NCI-H2227 (cell line): ENCODE data around the gene FBRSL1.
"Not testable (repeated sequence)": the region's sequence is repeated elsewhere in the genome, so short reads cannot be mapped to it uniquely, and the experiment has no call there.

ENCODE experiments used
- DNase-seq: peaks from one replicate; lab custom pipeline; 2025; ENCODE audit not compliant: unreplicated experiment; lab: John Stamatoyannopoulos, UW

The FBRSL1 gene

DNA sequence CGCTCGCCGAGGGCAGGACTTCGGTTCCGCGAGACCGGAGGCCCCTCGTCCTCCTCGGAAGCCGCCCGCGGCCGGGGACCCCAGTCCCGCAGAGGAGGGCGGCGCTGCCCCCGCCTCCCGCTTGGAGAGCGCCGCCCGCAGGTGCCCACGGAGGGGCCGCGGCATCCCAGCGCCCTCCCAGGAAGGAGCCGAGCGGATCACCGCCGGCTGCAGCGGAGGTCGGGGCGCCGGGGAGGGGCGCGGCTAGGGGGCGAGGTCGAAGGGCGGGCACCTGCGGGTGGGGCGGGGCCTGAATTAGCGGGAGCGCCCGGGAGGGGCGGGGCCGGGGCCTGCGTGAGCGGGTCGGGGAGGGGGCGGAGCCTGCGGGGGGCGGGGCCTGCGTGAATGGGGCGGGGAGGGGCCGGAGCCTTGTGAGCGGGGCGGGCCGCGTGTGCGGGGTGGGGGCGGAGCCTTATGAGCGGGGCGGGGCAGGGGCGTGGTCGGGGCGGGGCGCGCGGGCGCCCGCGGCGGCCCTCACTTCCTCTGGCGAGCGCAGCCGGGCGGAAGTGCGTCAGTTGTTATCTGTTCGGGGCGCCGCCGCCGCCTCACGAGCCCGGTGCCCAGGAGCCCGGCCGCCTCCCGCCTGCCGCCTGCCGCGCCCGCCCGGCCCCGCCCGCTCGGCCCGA lies at the start of gene FBRSL1:
TSS of gene FBRSL1 (plus strand) at position 550 of the 665 bp plus-strand sequence.
- peak; percentile 94 for DNase-seq

DNA sequence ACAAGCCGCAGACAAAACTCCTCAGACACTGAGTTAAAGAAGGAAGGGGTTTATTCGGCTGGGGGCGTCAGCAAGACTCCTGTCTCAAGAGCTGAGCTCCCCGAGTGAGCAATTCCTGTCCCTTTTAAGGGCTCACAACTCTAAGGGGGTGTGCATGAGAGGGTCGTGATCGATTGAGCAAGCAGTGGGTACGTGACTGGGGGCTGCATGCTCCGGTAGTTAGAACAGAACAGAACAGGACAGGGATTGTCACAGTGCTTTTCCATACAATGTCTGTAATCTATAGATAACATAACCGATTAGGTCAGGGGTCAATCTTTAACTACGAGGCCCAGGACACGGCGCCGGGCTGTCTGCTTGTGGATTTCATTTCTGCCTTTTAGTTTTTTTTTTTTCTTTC lies 49.5 kb upstream of the FBRSL1 start:
- not testable (repeated sequence) for DNase-seq

DNA sequence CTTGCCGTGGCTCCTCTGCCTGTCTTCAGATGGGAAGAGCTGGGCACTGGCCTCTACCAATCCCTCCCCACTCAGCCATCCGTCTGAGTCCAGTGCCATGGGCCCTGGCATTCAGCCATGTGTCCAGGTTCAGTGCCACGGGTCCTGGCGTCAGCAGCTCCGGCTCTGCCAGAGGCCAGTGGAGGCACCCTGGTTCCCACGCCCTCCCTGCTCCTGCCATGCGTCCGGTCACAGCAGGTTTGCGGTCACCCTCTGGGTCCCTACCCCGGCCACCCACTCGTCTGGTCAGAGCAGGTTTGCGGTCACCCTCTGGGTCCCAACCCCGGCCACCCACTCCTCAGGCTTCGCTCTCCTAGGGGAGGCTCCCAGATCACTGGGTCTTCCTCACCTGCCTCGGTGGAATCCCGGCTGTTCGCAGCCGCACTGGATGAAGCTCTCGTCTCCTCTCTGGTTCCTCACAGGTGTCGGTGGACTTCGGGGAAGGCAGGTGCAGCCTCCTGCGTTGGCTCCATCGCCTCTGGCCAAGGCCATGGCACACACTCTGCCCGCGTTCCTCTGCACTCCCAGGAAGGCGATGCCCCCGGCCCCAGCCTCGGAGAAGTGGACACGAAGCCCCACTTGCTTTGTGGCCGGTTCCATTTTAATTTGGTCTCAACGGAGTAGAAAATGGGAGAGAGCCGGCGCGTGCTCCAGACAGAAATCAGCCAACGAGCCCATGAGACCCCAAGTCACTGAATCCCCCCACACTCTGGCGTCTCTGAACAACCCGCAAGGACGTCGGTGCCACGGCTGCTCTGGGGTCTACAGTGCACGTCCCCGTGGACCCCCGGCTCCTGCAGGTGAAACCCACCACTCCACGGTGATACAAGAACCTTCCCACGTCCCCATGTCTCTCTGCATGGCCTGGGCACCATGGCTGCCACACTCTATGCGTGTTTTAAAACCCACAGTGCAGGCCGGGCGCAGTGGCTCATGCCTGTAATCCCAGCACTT lies 47.8 kb upstream of the FBRSL1 start:
- DNase-seq: no peak

DNA sequence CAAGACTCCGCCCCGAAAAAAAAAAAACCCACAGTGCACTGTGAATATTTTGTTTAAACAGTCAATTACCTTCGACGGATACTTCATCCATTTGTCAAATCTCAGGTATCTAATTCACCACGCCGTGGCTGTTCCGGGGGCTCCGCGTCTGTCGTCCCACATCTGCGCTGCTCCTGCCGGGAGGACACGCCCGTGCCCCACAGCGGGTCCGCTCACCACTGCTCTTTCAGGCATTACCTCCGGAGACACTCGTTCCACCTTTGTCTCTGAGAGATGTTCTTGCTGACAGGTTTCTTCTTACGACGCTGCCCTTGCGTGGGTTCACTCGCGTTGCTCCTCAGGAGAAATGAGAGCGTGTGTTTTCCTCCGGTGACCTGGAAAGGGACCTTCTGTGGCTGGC lies 46.9 kb upstream of the FBRSL1 start:
- DNase-seq: no peak

DNA sequence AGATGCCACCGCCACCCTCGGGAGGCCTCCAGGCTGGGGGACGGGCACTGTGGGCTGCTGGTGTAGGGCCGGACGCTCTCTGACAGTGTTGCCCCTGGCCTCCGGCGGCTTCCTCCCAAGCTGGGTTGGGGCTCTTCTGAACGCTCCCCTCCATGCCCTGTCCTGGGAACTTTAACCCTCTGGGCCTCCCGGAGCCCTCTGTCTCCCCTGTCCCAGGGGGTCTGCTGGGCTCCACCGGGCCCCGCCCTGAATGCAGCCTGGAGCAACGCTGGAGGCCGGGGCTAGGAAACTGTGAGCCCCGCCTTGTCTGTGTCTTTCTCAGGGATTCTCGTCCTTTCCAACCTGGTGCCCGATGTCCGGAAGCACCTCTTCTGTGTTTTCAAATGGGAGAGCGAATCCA lies 45.7 kb upstream of the FBRSL1 start:
- DNase-seq: no peak

DNA sequence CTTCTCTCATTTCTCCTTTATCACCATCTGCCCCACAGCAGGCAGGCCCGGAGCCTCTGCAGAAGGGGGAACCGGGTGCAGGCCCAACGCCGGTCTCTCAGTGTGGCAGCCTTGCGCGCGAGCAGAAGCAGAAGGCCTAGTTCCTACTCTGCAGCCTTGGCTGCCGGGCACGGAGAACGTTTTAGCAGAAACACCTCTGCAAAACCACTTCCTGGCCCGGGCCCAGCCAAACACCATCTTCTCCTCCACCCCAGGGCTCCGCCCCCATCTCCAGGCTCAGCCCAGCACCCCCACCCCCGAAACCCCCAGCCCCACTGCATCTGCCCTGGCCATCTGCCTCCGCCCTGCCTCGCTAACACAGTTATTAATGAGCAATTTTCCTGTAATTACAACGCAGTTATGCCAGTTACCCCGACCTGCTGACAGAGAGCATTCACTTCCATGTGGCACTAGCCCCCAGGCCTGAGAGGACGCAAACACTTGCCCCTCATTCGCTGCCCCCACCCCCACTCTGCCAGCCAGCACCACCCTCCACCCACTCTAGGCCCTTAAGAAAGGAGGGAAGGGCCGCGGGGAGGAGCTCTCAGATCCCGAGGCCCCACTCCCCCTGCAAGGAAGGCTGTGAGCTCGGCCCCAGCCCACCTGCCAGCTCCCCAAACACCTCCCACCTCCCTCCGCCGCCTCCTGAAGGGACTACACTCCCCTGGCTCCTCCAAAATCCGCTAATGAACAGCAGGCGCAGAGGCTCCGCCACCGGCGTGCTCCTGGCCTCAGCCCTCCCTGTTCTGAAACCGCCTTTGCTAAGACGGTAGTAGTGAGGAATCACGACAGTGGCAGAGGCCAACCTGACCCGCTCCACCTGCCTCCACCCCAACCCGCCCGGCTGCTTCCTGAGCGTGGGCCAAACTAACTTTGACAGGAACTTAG lies 44.7 kb upstream of the FBRSL1 start:
- peak; percentile 68 for DNase-seq

DNA sequence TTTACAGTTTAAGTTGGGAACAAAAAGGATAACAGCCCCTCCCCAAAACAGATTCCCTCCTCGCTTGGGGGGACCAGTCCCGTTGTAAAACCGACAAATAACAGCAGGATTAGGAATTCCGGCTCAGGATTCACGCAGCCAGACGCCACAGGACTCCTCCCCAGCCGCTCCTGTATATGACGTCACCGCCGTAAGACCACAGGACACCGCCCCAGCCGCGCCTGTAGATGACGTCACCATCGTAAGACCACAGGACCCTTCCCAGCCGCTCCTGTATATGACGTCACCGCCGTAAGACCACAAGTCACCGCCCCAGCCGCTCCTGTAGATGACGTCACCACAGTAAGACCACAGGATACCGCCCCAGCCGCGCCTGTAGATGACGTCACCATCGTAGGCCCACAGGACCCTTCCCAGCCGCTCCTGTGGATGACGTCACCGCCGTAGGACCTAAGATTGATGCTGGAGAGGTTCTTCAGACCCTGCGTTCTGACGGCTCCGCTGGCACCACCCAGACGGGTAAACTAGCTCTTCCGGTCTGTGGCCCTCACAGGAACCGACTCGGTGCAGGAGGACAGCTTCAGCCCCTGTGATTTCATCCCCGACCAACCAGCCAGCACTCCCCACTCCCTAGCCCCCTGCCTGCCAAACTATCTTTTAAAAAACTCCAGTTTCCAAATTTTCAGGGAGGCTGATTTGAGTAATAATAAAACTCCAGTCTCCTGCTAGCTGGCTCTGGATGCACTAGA lies 43.9 kb upstream of the FBRSL1 start:
- peak; percentile 99 for DNase-seq

DNA sequence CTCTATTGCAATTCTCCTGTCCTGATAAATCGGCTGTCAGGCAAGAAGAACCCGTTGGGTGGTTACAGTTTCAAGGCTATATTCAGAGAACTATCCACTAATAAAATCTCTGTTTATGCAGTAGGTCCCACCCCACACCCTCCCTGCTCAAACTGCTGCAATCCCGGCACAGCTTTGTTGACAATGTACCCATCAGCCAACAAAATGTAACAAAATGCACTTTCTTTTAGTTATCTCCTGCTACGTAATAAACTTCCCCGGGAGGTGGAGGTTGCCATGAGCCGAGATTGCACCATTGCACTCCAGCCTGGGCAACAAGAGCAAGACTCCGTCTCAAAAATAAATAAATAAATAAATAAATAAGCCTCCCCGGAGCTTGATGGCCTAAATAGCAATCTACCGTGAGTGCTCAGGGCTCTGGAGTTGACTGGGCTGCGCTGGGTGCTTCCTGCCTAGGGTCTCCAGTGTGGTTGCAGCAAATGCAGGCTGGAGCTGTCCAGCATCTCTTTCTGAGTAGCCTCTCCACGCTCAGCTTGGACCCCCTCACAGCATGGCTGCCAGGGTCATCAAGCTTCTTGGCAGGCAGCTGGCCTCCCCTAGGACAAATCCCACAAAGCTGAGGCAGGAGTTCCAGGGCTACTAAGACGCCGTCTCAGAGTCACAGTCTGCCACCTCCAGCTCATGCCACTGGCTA lies 43.2 kb upstream of the FBRSL1 start:
- no peak for DNase-seq

DNA sequence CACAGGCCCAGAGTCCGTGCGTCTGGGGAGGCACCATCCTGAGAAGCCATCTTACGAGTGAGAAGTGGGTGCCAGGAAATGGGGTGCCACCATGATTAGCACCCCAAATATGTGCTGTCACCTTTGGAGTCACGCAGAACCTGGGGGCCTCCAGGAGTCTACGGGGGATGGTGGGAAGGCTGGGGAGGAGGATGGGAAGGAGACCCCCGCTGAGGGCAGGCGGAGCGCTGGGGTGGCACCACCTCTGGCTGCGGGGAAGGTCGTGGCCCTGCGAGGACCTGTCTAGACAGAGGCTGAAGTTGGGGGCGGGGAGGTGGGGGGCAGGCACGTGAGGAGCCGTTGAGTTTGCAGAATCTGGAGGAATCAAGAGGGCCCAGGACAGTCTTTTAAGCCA lies 42.6 kb upstream of the FBRSL1 start:
- no peak for DNase-seq

DNA sequence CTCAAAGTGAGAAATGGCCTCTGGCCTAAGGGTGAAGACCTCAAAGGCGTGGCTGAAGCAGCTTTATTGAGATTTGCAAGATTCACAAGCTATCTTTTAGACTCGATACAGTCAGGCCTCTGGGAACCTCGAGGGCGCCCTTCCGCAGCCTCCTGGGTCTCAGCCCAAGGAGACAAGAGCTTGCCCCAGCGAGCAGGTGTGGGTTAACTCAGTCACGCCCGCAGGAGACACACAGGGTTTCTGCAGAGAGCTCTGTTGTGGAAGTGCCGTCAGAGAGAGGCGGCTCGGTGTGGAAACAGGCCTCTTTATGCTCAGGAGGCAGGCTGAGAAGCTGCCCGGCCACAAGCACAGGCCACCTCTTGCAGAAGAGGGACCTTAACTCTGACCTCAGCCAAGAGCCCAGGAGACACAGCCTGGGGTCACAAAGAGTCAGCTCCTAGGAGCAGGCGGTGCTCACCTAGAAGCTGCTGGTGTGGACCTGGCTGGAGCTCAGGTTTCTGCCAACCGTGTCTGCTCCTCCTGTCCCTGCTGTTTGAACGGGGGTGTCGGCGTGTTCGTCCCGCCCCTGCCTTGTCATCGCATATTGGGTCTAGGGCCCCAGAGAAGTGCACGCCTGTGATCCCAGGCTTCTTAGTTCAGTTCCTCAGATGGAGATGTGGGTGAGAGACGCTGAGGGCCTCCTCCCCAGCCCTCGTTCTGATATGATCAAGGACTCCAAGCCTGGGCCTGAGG lies 42.1 kb upstream of the FBRSL1 start:
- DNase-seq: no peak

DNA sequence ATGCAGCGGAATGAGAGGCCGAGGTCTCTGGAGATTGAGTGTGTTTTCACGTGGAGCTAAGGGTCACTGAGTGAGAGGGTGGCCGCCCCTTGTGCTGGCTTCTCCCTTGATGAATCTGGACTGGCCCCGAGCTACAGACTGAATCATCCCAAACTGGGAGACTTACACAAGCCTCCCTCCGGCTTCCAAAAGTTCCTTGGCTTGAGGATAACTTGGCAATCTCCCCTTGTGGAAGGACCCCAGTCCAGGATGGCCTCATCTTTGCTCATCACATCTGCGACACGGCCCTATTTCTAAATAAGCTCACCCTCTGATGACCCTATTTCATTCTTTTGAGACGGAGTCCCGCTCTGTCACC lies 41.5 kb upstream of the FBRSL1 start:
- DNase-seq: no peak

DNA sequence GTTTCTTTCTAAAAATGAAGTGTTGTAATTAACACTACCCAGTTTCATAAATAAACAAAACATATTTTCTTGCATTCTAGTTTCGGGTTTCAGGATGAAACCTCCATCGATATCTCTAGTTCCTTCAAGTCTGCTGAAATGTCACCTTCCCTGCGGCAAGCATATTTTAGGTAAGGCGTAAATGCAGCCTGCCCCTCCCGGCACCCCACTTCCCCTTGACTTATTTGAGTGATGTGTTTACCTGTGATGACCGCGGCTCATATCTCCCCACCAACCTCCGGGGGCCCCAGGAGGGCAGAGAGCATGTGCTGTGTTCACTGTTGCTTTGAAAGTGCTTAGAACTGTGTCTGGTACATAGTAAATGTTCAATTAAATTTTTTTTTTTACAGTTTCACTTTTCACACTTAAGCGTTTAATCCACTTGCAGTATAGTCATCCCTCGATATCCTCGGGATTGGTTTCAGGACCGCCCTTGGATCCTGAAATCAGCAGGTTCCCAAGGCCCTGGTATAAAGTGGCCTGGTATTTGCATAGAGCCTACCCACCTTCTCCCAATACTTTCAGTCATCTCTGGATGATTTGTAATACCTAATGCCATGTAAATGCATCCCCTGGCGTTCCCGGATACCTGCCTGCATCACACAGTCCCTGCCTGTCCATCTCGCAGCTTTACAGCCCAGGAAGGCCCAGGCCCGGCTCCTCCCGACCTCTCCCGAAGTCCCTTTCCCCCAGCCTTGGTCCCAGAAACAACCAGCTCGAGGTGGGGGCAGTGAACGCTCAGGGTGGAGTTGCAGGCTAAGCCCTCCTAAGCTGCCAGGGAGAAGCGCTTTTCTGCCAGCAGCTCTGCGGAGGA lies 40.2 kb upstream of the FBRSL1 start:
- DNase-seq: no peak

DNA sequence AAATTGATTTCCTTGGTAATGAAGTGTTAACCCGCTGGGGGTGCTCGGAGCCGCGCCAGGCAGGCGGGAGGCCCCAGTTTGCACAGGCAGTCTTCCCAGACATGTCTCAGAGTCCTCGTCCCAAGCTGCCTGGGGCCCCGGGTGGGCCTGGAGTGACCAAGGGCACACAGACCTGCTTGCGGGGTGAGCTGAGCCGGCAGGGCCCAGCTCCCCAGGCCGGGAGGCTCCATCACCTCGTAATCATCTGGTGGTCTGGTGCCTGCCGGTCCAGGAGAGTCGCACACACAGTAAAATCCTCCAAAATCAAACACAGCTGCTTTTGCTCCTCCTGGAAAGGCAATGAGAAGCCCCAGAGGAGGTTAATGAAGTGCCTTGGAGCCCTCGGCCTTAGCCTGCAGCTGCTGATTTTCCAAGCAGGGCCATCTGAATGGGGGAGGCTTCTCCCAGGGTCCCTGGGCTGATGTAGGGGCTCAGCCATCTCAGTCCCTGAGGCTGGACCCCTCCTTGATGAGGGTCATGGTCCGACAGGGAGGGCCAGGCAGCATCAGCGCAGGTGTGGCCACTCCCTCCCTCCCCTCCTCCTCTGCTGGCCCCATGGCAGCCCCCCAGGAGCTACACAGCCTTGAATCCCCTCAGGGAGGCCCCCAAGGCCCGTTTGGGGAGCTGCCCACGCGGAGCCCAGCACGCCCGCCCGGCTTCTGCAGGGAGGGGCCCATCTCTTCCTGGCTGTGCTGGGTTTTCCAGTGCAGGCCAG lies 39.4 kb upstream of the FBRSL1 start:
- peak; percentile 44 for DNase-seq

DNA sequence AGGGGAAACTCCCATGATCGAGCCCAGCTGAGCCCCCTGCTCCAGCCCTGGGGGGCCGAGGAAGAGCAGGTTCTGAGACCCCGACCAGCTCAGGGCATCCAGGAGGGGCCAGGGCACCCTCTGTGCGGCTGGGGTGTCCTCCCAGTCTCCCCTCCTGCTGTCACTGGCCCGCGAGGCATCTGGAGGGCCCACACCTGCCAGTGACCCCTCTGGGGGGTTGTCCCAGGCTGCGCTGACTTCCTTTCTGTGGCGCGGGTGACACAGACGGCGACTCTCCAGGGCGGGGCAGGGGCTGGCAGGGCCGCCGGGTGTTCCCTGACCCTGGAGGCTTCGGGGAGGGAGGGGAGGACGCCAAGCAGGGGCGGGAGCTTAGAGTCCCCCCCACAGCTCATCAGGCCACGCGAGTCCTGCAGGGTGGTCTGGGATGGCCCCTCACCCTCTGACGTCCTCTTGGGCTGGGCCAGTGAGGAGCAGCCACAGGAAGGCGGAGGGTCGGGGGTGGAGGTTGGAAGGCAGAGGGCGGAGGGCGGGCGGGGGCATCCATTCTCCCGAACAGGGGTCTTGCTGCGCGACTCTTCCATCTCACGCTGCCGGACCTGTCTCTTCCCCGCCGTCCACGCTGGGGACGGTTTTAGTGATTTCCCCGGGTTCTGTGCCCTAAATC lies 38.6 kb upstream of the FBRSL1 start:
- no peak for DNase-seq

DNA sequence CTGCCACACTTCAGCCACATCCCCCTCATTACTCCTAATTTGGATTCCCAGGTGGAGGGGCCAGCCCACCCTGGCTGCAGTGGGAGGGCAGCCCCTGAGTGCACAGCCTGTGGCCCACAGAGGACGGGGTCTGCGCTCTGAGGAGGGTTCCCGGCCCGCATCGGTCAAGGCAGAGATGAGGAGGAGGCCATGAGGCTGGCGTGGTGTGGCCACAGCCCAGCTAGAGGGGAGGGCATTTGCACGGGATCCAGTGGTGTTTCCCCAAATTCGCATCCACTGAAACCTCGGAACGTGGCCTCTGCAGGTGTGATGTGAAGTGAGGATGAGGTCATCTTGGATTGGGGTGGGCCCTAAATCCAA lies 38.1 kb upstream of the FBRSL1 start:
- DNase-seq: no peak

DNA sequence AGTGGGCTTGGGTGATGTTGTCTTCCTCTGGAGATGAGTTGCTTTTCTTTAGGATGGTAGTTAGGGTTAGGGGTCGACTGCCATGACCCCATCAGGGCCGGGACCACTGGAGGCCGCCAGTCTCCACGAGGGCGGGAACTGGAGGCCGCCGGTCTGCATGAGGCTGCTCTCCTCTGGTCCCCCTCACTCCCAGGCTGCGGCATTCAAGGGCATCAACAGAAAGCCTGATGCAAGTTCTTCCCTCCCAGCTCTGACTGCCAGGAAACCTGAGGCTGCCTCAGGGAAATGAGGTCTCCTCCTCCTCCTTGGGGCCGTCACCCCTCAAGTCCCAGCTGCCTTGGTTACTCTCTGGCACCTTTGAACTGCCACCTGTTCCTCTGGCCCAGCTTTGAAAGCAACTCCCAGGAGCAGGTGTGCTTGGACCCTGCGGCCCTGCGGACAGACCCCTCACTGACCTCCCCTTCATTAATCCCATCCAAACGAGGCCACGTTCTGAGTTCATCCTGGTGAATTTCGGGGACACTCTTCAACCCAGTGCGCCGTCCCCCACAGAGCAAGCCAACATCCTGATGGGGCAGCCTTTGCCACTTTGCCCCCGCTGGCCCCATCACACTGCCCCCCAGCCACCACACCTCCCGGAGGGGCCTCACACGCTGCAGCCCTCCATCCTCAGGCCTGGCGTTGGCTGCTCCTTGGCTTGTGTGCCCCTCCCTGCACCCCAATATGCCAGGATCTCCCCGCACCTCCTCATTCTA lies 37.2 kb upstream of the FBRSL1 start:
- no peak for DNase-seq
